HCT116 (cell line): ENCODE measurements around the gene FTCD.

ENCODE experiments used
- CEBPB ChIP-seq: IDR thresholded peaks from 2 replicates; pipeline ENCODE4 v1.6.1; 2012; ENCODE audit warnings: low read depth
- CTCF ChIP-seq, 3 experiments: fragments of 200-600 bp in 1 of 3; sonication (generic) in 1 of 3; IDR thresholded peaks in 2 of 3; conservative IDR thresholded peaks in 1 of 3; 2 replicates each; pipeline ENCODE4 v1.5.1; 2012 to 2017; ENCODE audit warnings: low read depth in 2 of 3, low read length in 2 of 3, antibody characterized with exemption in 1 of 3, borderline replicate concordance in 1 of 3, control low read depth in 1 of 3, mild to moderate bottlenecking in 1 of 3, mixed read lengths in 1 of 3, mixed run types in 1 of 3, moderate library complexity in 1 of 3; ENCODE audit not compliant: insufficient read depth in 1 of 3
- EGR1 ChIP-seq: IDR thresholded peaks from 2 replicates; pipeline ENCODE4 v1.6.1; 2012; ENCODE audit warnings: low read depth
- MAX ChIP-seq: IDR thresholded peaks from 2 replicates; pipeline ENCODE4 v1.6.1; 2012
- POLR2A ChIP-seq: IDR thresholded peaks from 2 replicates; pipeline ENCODE4 v1.7.0; 2011; ENCODE audit warnings: borderline replicate concordance; ENCODE audit not compliant: insufficient read depth, insufficient read length; ENCODE audit errors: extremely low read depth
- POLR2AphosphoS5 ChIP-seq: IDR thresholded peaks from 2 replicates; pipeline ENCODE4 v1.6.1; 2011; ENCODE audit warnings: mild to moderate bottlenecking, low read depth, low read length, moderate library complexity
- RAD21 ChIP-seq: IDR thresholded peaks from 2 replicates; pipeline ENCODE4 v1.6.1; 2012; ENCODE audit warnings: low read depth, mild to moderate bottlenecking
- REST ChIP-seq: IDR thresholded peaks from 2 replicates; pipeline ENCODE4 v1.6.1; 2012; ENCODE audit warnings: low read depth
- SIN3A ChIP-seq: IDR thresholded peaks from 2 replicates; pipeline ENCODE4 v1.6.1; 2012; ENCODE audit warnings: low read depth
- SP1 ChIP-seq: IDR thresholded peaks from 2 replicates; pipeline ENCODE4 v1.6.1; 2012; ENCODE audit warnings: low read depth
- SRF ChIP-seq: IDR thresholded peaks from 2 replicates; pipeline ENCODE4 v1.6.1; 2012; ENCODE audit warnings: low read depth
- TCF7L2 ChIP-seq: IDR thresholded peaks from 2 replicates; pipeline ENCODE4 v1.7.0; 2011; ENCODE audit warnings: borderline replicate concordance, inconsistent platforms; ENCODE audit not compliant: insufficient read depth, insufficient read length; ENCODE audit errors: extremely low read depth
- YY1 ChIP-seq: IDR thresholded peaks from 2 replicates; pipeline ENCODE4 v1.6.1; 2011; ENCODE audit warnings: low read length, low read depth, moderate library complexity, mild to moderate bottlenecking; ENCODE audit not compliant: insufficient replicate concordance; ENCODE audit errors: extremely low read depth

- TF ChIP-seq SRF (no peak), TCF7L2 (no peak), POLR2A (no peak), SP1 (no peak), RAD21 (no peak), REST (no peak), EGR1 (no peak), CTCF (IDR thresholded peaks at IDR 0.05 in 2 of 3, conservative IDR thresholded peaks at IDR 0.05 in 1 of 3; ENCODE audit: borderline replicate concordance in 1 of 3, insufficient read depth in 1 of 3, low read depth in 2 of 3, low read length in 2 of 3) (no peak), MAX (no peak), POLR2AphosphoS5 (no peak), SIN3A (no peak), YY1 (no peak), CEBPB (no peak)
These were observed 41.7 kb downstream of the FTCD start for GRCh38 chr21:46113497-46114176.
